HEK293 (cell line): ENCODE measurements around the gene VWCE.

Experiments used
- EGR2 ChIP-seq: fragments of 450-650 bp; formaldehyde crosslinking; IDR thresholded peaks from 2 replicates; pipeline ENCODE4 v1.5.1; 2016; ENCODE audit warnings: low read depth, missing biosample characterization, missing genetic modification characterization
- FEZF1 ChIP-seq: fragments of 450-650 bp; formaldehyde crosslinking; IDR thresholded peaks from 2 replicates; pipeline ENCODE4 v1.5.1; 2016; ENCODE audit warnings: missing biosample characterization, missing genetic modification characterization
- GLIS1 ChIP-seq: fragments of 450-650 bp; formaldehyde crosslinking; IDR thresholded peaks from 2 replicates; pipeline ENCODE4 v1.5.1; 2016; ENCODE audit warnings: missing biosample characterization, missing genetic modification characterization
- HOXC10 ChIP-seq: sonication (generic); formaldehyde crosslinking; IDR thresholded peaks from 2 replicates; pipeline ENCODE4 v1.8.1; 2023; ENCODE audit warnings: mild to moderate bottlenecking, missing genetic modification reagents
- IKZF3 ChIP-seq: fragments of 450-650 bp; IDR thresholded peaks from 2 replicates; pipeline ENCODE4 v1.5.0; 2018; ENCODE audit warnings: missing biosample characterization, mild to moderate bottlenecking, missing genetic modification characterization, moderate library complexity
- KLF8 ChIP-seq: fragments of 450-650 bp; formaldehyde crosslinking; IDR thresholded peaks from 2 replicates; pipeline ENCODE4 v1.5.1; 2016; ENCODE audit warnings: missing biosample characterization, missing genetic modification characterization
- PBX3 ChIP-seq: sonication (generic); formaldehyde crosslinking; IDR thresholded peaks from 2 replicates; pipeline ENCODE4 v1.8.1; 2022; ENCODE audit warnings: mild to moderate bottlenecking, moderate library complexity, missing genetic modification reagents
- REPIN1 ChIP-seq: fragments of 450-650 bp; formaldehyde crosslinking; IDR thresholded peaks from 2 replicates; pipeline ENCODE4 v1.5.1; 2017; ENCODE audit warnings: missing biosample characterization, missing genetic modification characterization, low read depth
- SCRT2 ChIP-seq: fragments of 450-650 bp; formaldehyde crosslinking; IDR thresholded peaks from 2 replicates; pipeline ENCODE4 v1.5.1; 2016; ENCODE audit warnings: missing biosample characterization, missing genetic modification characterization
- SP7 ChIP-seq: fragments of 450-650 bp; formaldehyde crosslinking; IDR thresholded peaks from 2 replicates; pipeline ENCODE4 v1.5.1; 2016; ENCODE audit warnings: missing biosample characterization, missing genetic modification characterization
- ZBTB11 ChIP-seq: fragments of 450-650 bp; formaldehyde crosslinking; conservative IDR thresholded peaks from 2 replicates; pipeline ENCODE4 v1.5.1; 2016; ENCODE audit warnings: low read depth, missing biosample characterization, missing genetic modification characterization
- ZFP37 ChIP-seq: fragments of 450-650 bp; formaldehyde crosslinking; IDR thresholded peaks from 2 replicates; pipeline ENCODE4 v1.5.1; 2016; ENCODE audit warnings: missing biosample characterization, missing genetic modification characterization
- ZNF223 ChIP-seq: fragments of 450-650 bp; formaldehyde crosslinking; IDR thresholded peaks from 2 replicates; pipeline ENCODE4 v1.5.1; 2016; ENCODE audit warnings: missing biosample characterization, missing genetic modification characterization
- ZNF311 ChIP-seq: fragments of 450-650 bp; formaldehyde crosslinking; IDR thresholded peaks from 2 replicates; pipeline ENCODE4 v1.5.1; 2017; ENCODE audit warnings: missing biosample characterization, missing genetic modification characterization, borderline replicate concordance
- ZNF335 ChIP-seq: fragments of 450-650 bp; formaldehyde crosslinking; conservative IDR thresholded peaks from 2 replicates; pipeline ENCODE4 v1.5.1; 2016; ENCODE audit warnings: missing biosample characterization, missing genetic modification characterization
- ZNF341 ChIP-seq: fragments of 450-650 bp; formaldehyde crosslinking; IDR thresholded peaks from 2 replicates; pipeline ENCODE4; 2016; ENCODE audit warnings: low read depth, missing biosample characterization, missing genetic modification characterization
- ZNF37A ChIP-seq: fragments of 450-650 bp; IDR thresholded peaks from 2 replicates; pipeline ENCODE4 v1.5.1; 2018; ENCODE audit warnings: missing biosample characterization, missing genetic modification characterization
- ZNF391 ChIP-seq: fragments of 450-650 bp; formaldehyde crosslinking; IDR thresholded peaks from 2 replicates; pipeline ENCODE4 v1.5.1; 2016; ENCODE audit warnings: low read depth, missing biosample characterization, missing genetic modification characterization, borderline replicate concordance
- ZNF394 ChIP-seq: fragments of 450-650 bp; formaldehyde crosslinking; IDR thresholded peaks from 2 replicates; pipeline ENCODE4 v1.5.1; 2016; ENCODE audit warnings: missing biosample characterization, missing genetic modification characterization, mild to moderate bottlenecking, moderate library complexity, borderline replicate concordance
- ZNF426 ChIP-seq: fragments of 450-650 bp; formaldehyde crosslinking; IDR thresholded peaks from 2 replicates; pipeline ENCODE4 v1.5.1; 2017; ENCODE audit warnings: missing biosample characterization, missing genetic modification characterization, mild to moderate bottlenecking, inconsistent platforms, moderate library complexity
- ZNF433 ChIP-seq: fragments of 450-650 bp; formaldehyde crosslinking; IDR thresholded peaks from 2 replicates; pipeline ENCODE4 v1.5.1; 2016; ENCODE audit warnings: missing biosample characterization, missing genetic modification characterization, low read depth
- ZNF629 ChIP-seq: fragments of 450-650 bp; formaldehyde crosslinking; IDR thresholded peaks from 2 replicates; pipeline ENCODE4 v1.5.1; 2017; ENCODE audit warnings: missing biosample characterization, missing genetic modification characterization
- ZNF664 ChIP-seq: fragments of 450-650 bp; formaldehyde crosslinking; IDR thresholded peaks from 2 replicates; pipeline ENCODE4 v1.5.1; 2016; ENCODE audit warnings: missing biosample characterization, missing genetic modification characterization
- ZXDB ChIP-seq: fragments of 450-650 bp; formaldehyde crosslinking; IDR thresholded peaks from 2 replicates; pipeline ENCODE4 v1.5.1; 2016; ENCODE audit warnings: missing biosample characterization, missing genetic modification characterization
- TF ChIP-seq, protein P1 (sequence below): fragments of 450-650 bp; formaldehyde crosslinking; IDR thresholded peaks from 2 replicates; pipeline ENCODE4 v1.5.1; 2016; ENCODE audit warnings: missing biosample characterization, missing genetic modification characterization
- TF ChIP-seq, protein P2 (sequence below): fragments of 450-650 bp; formaldehyde crosslinking; optimal IDR thresholded peaks from 2 replicates; pipeline ENCODE3; 2016; ENCODE audit warnings: missing biosample characterization, mild to moderate bottlenecking, missing genetic modification characterization
- TF ChIP-seq, protein P3 (sequence below): fragments of 450-650 bp; formaldehyde crosslinking; IDR thresholded peaks from 2 replicates; pipeline ENCODE4 v1.5.1; 2016; ENCODE audit warnings: missing biosample characterization, missing genetic modification characterization
- TF ChIP-seq, protein P4 (sequence below): fragments of 450-650 bp; formaldehyde crosslinking; IDR thresholded peaks from 2 replicates; pipeline ENCODE4 v1.5.1; 2016; ENCODE audit warnings: missing biosample characterization, missing genetic modification characterization

The VWCE gene

GRCh38 chr11:61332797-61333549 lies 37.9 kb upstream of the VWCE start, which contains the start of the genes DDB1 and TKFC (continued):
- TF ChIP-seq, protein P1, sequence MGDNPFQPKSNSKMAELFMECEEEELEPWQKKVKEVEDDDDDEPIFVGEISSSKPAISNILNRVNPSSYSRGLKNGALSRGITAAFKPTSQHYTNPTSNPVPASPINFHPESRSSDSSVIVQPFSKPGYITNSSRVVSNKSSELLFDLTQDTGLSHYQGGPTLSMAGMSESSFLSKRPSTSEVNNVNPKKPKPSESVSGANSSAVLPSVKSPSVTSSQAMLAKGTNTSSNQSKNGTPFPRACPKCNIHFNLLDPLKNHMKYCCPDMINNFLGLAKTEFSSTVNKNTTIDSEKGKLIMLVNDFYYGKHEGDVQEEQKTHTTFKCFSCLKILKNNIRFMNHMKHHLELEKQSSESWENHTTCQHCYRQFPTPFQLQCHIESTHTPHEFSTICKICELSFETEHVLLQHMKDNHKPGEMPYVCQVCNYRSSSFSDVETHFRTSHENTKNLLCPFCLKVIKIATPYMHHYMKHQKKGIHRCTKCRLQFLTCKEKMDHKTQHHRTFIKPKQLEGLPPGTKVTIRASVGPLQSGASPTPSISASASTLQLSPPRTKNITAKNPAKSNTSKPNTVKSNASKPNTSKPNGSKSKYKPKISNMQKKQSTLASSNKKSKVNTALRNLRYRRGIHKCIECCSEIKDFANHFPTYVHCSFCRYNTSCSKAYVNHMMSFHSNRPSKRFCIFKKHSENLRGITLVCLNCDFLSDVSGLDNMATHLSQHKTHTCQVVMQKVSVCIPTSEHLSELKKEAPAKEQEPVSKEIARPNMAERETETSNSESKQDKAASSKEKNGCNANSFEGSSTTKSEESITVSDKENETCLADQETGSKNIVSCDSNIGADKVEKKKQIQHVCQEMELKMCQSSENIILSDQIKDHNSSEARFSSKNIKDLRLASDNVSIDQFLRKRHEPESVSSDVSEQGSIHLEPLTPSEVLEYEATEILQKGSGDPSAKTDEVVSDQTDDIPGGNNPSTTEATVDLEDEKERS (tag by site-specific recombination) = no peak
- no peak for TF ChIP-seq ZNF223 (tag by site-specific recombination)
- TF ChIP-seq ZNF629 (tag by site-specific recombination) = peak; percentile 40; the same call in 1 of the 2 replicates
- no peak for TF ChIP-seq ZNF311 (tag by site-specific recombination)
- peak; percentile 94 for TF ChIP-seq GLIS1
- peak; percentile 65 for TF ChIP-seq ZNF37A
- peak; percentile 79 for TF ChIP-seq IKZF3 (tag by site-specific recombination)
- TF ChIP-seq REPIN1 (tag by site-specific recombination) = no peak
- TF ChIP-seq ZNF433 (tag by site-specific recombination) = no peak
- peak; percentile 73 for TF ChIP-seq ZNF341 (tag by site-specific recombination)
- TF ChIP-seq HOXC10 = peak; percentile 91; the same call in 1 of the 2 replicates
- TF ChIP-seq SCRT2 (tag by site-specific recombination) = peak; percentile 77
- peak; percentile 44 for TF ChIP-seq ZNF335 (tag by site-specific recombination)
- TF ChIP-seq ZNF664 (tag by site-specific recombination) = no peak
- TF ChIP-seq KLF8 = peak; percentile 75
- 0 out of 2 replicates have a peak, but pooled peaks have one; percentile 27 for TF ChIP-seq ZFP37 (tag by site-specific recombination)
- peak; percentile 63; the same call in 1 of the 2 replicates for TF ChIP-seq PBX3
- peak; percentile 78 for TF ChIP-seq ZXDB (tag by site-specific recombination)
- TF ChIP-seq ZNF426 = no peak
- 0 out of 2 replicates have a peak, but pooled peaks have one; percentile 25 for TF ChIP-seq ZNF391 (tag by site-specific recombination)
- TF ChIP-seq, protein P2, sequence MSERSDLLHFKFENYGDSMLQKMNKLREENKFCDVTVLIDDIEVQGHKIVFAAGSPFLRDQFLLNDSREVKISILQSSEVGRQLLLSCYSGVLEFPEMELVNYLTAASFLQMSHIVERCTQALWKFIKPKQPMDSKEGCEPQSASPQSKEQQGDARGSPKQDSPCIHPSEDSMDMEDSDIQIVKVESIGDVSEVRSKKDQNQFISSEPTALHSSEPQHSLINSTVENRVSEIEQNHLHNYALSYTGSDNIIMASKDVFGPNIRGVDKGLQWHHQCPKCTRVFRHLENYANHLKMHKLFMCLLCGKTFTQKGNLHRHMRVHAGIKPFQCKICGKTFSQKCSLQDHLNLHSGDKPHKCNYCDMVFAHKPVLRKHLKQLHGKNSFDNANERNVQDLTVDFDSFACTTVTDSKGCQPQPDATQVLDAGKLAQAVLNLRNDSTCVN (tag by site-specific recombination) = peak; percentile 67
- TF ChIP-seq EGR2 (tag by site-specific recombination) = 0 out of 2 replicates have a peak, but pooled peaks have one; percentile 39
- peak; percentile 52 for TF ChIP-seq ZBTB11 (tag by site-specific recombination)
- TF ChIP-seq, protein P3, sequence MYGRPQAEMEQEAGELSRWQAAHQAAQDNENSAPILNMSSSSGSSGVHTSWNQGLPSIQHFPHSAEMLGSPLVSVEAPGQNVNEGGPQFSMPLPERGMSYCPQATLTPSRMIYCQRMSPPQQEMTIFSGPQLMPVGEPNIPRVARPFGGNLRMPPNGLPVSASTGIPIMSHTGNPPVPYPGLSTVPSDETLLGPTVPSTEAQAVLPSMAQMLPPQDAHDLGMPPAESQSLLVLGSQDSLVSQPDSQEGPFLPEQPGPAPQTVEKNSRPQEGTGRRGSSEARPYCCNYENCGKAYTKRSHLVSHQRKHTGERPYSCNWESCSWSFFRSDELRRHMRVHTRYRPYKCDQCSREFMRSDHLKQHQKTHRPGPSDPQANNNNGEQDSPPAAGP (tag by site-specific recombination) = 0 out of 2 replicates have a peak, but pooled peaks have one; percentile 12
- peak; percentile 75 for TF ChIP-seq SP7 (tag by site-specific recombination)
- peak; percentile 47 for TF ChIP-seq FEZF1 (tag by site-specific recombination)
- peak; percentile 55; the same call in 1 of the 2 replicates for TF ChIP-seq ZNF394 (tag by site-specific recombination)
- TF ChIP-seq, protein P4, sequence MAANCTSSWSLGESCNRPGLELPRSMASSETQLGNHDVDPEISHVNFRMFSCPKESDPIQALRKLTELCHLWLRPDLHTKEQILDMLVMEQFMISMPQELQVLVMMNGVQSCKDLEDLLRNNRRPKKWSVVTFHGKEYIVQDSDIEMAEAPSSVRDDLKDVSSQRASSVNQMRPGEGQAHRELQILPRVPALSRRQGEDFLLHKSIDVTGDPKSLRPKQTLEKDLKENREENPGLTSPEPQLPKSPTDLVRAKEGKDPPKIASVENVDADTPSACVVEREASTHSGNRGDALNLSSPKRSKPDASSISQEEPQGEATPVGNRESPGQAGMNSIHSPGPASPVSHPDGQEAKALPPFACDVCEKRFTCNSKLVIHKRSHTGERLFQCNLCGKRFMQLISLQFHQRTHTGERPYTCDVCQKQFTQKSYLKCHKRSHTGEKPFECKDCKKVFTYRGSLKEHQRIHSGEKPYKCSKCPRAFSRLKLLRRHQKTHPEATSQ = 0 out of 2 replicates have a peak, but pooled peaks have one; percentile 7
